Activated CD8-positive, alpha-beta memory T cell treated with anti-CD3 and anti-CD28 coated beads, Interleukin-2, amount 50 U/mL, for 24 hours (primary cell): ENCODE data around the gene ME3.

Experiments used
- DNase-seq: peaks from one replicate; pipeline ENCODE4 v3.0.0-alpha.2; 2020; ENCODE audit errors: extremely low read depth

The ME3 gene

DNA sequence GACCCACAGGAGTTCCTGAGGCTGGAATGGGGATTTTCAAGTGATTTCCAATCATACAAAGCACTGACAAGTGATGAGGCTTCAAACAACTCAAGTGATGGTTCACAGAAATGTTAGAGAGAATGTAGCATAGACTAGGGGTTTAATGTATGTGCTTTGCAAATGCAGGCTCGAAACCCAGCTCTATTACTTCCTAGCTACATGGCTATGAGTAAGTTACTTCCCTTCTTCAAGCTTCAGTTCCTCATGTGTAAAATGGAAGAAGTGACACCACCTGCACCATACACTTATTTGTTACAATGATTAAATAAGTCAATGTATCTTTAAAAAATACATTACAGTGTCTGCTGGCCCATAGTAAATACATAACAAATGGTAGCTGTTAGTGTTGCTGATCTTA is 158.0 kb downstream of the ME3 start:
- no peak for DNase-seq

- no peak for DNase-seq
These were observed 158.6 kb downstream of the ME3 start for GRCh38 chr11:86513746-86514373.

GRCh38 chr11:86513138-86513537 is 159.3 kb downstream of the ME3 start:
- DNase-seq: no peak

DNA sequence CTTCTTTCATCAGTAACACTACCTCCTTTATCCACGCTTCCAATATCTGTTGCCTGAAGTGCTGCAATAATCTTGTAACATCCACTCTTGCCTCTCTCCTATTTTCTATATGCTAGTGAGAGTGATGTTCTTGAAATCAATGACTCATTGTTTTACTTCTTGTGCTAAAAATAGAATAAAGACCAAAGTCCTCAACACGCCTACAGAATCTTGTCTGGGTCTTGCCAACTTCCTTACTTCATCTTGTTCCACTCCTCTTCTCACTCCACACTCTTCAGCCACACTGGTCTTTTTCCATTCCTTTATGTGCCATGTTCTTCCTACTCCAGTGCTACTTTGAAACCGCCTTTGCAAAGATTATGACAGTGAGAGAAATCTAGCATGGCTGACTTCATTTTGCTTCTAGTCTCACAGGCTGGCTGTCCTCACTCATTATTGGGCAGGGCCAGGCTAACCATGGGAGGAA is 161.3 kb downstream of the ME3 start:
- no peak for DNase-seq

DNA sequence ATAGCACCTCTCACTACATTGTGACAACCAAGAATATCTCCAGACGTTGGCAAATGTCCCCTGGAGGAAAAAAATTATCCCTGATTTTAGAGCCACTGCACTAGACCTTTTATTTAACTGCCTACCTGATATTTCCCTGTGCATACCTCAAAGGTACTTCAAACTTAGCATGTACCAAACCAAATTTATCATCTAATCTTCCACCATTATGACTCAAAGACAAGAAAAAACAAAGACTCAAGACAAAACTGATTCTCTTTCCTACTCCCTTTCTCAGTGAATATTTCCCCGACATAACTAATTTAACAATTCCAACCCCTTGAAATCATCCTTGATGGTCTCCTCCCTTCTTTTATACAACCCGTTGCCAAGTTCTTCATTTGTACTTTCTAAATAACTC is 161.7 kb downstream of the ME3 start:
- DNase-seq: no peak

- no peak for DNase-seq
These were observed 162.3 kb downstream of the ME3 start for GRCh38 chr11:86510097-86510496.

GRCh38 chr11:86509588-86509974 is 162.8 kb downstream of the ME3 start:
- no peak for DNase-seq

GRCh38 chr11:86508604-86509587 is 163.5 kb downstream of the ME3 start:
- no peak for DNase-seq

GRCh38 chr11:86507249-86507845 is 165.1 kb downstream of the ME3 start:
- DNase-seq: no peak

- no peak for DNase-seq
These were observed 166.2 kb downstream of the ME3 start for GRCh38 chr11:86506235-86506634.

DNA sequence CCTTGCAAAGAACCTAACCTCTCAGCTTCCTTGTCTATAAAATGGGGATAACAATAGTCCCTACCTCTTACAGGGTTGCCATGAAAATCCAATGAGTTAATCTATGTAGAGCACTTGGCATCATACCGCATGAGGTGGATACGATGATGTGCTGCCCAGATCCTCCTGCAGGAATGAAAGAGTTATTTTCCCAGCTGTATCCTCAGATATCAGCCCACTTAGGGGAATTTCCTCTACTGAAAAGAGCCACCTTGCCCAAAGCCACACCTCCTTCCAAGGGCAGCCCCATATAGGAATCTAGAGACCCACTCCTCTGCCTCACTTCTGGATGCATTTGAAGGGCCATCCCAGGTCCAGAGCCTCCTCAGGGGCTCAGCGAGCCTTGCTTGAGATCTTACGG is 169.3 kb downstream of the ME3 start:
- DNase-seq: no peak

GRCh38 chr11:86502137-86502642 is 170.2 kb downstream of the ME3 start:
- no peak for DNase-seq

DNA sequence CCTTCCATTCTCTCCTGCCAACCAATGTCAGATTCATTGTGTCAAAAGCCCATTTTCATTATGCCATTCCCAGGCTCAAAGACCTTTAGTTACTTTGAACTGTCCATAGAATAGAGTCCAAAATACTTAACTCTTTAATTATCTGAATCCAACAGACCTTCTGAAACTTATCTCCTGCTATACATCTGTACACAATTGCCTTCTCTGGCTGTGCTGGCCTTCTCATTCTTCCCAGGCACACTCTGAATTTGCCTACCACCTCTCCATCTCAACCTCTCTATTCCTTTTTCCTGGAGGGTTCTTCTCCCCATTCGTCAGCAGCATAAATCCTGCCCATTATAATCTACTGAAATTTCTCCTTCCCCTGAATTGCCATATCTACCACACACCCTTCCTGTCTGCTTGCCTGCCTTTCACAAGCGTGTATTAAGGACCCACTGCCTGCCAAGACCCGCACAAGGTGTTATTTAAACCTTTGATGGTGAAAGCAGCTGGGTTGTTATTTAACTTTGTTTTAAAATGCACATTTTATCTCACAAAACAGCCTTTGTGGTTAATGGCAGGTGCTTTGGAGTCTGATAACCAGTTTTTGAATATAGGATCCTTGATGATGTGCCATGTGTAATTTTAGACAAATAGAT is 171.8 kb downstream of the ME3 start:
- no peak for DNase-seq

DNA sequence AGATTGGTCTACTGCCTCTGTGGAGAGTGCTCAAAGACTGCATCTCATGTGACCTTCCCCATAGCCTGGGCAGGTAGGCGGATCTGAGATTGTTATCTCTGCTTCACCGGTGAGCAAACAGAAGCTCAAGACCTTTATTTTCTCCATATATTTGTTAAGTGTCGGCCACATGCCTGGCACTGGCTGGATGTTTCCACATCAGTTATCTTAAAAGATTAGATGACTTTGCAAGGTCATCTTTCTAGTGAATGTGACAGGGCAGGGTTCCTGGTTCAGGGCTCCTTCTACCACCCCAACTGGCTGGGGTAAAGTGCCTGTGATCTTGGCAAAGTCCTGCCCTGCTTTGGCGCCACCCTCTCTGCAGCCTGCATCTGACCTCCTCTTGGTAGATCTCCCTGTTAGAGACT is 172.7 kb downstream of the ME3 start:
- no peak for DNase-seq

DNA sequence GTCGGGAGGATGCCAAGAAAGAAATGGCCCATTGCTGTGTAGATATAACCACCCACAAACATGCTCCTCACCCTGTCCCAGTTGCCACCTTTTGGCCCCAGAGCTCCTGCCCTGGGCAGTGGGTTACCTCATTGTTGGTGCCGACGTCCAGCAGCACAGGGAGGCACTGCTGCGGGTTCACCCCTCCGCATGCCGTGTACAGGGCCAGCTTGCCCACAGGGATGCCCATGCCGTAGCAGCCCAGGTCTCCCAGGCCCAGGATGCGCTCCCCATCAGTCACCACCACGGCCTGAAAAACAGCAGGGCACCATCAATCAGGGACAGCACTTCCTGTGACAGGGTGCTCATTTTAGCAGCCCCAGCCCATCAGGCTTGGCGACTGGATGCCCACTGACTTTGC is 174.6 kb downstream of the ME3 start:
- DNase-seq: no peak

DNA sequence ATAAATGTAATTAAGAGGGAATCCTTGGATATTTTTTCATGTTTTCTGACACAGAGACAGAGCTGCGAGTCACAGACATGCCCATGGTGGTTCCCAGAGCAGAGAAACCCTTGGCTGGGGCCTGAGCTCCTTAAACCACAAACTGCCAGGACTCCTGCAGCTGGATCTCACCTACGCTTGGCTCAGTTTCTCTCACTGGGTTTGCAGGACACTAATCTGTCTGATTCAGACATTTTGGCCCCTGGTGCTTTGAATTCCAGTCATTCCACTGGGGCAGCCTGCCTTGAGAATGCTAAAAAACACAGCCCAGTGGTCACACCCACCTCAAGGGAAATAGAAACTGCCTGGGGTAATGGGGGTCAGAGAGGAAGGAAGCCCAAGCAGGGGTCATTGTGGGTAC is 175.1 kb downstream of the ME3 start:
- no peak for DNase-seq

GRCh38 chr11:86495351-86495750 is 177.1 kb downstream of the ME3 start:
- no peak for DNase-seq

GRCh38 chr11:86492370-86493010 is 179.9 kb downstream of the ME3 start:
- DNase-seq: no peak

DNA sequence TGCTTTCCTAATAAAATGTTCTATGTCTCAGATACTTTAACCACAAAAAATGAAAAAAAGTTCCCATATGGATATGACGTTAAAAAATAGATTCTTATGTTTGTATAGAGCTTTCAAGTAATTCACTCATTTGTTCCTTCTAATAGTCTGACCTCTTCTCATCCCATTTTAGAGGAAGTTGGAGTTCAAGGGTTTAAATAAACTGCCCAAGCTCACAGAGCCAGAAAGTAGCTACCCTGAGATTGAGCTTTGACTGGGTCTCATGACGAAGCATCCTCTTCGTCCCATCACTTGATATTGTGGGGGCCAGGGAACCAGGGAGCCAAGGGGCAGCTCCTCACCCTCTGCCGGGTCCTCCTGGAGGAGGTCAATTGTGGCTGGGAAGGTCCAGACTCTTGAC is 181.4 kb downstream of the ME3 start:
- no peak for DNase-seq

- no peak for DNase-seq
These were observed 181.8 kb downstream of the ME3 start for GRCh38 chr11:86490582-86490981.

DNA sequence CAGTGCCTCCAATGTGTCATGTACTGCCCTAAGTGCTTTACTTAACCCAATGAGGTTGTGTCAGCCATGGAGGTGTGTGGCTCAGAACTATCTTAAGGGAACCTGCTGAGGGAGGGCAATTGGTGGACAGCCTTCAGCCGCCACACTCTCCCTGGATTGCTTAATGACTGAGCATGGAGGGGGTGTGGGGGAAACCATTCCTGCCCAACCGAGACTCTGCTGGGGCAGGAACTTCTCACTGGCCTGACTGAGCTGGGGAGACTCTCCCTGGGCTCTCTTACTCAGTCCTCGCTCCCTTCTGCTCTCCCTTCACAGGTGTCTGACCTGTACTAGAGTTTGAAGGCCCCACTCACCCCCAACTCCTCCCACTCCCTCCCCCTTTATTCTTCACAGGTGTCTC is 183.0 kb downstream of the ME3 start:
- DNase-seq: no peak

DNA sequence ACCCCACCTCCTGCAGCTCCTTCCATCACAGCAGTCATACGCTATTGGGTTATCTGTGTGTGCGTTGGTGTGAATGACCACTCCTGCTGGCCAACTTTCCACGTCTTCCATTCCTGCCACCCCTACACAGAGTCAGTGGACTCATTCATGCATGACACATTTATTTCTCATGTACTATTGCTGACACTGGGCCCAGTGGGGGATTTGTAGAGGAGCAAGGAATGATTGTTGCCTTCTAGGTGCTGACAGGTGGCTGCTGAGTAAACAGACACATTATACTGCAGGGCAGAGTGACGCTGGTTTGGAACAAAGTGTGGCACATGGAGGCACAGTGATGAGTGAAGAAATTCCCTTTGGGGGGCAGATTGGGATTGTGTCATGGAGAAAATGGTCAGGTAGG is 183.9 kb downstream of the ME3 start:
- DNase-seq: no peak
